ENCODE data around the gene BORCS8. TPM values are rescaled to one million over a fixed set of nuclear protein-coding genes. Genes with fewer than 3 reads are reported as not detected.

BORCS8 gene
- total RNA-seq, 1 experiment from 2014 or later, result 25.4 TPM

DNA sequence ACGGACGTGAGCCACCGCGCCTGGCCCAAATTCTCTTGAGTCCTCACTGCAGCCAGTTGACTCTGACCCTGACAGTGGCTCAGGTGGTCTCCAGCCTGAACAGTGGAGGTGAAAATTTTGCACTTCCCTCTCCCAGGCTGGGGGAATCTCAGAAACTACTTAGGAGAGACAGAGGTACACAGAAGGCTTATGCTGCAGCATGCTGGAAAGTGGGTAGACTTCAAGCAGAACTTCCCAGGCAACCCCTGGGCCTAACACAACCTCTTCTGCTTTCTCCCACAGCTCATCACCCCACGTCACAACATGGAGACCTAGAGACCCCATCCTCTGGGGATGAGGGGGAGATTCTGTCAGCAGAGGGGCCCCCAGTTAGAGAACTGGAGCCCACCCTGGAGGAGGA, 34.3 kb upstream of the BORCS8 start:
- BruUV-seq (replicated peaks), result no TSS peak
- no peaks in the 10 kb centered on the region for H3K36me3 Mint-ChIP-seq (ENCODE audit: insufficient read depth, unreplicated experiment)
- POLR2A ChIA-PET, result no interaction called here
- H3K4me1 Mint-ChIP-seq (ENCODE audit: insufficient read depth, unreplicated experiment), result no peaks in the 10 kb centered on the region
- intact Hi-C loops (cut with micrococcal nuclease), result no loop called here
- CTCF ChIA-PET, result no interaction called here
- H3K27me3 Mint-ChIP-seq (ENCODE audit: insufficient read depth, unreplicated experiment), result peaks cover 18% of the 10 kb centered on the region
- no peak overlapping the region for H3K4me3 Mint-ChIP-seq (ENCODE audit: unreplicated experiment)
- TF ChIP-seq, protein P1, sequence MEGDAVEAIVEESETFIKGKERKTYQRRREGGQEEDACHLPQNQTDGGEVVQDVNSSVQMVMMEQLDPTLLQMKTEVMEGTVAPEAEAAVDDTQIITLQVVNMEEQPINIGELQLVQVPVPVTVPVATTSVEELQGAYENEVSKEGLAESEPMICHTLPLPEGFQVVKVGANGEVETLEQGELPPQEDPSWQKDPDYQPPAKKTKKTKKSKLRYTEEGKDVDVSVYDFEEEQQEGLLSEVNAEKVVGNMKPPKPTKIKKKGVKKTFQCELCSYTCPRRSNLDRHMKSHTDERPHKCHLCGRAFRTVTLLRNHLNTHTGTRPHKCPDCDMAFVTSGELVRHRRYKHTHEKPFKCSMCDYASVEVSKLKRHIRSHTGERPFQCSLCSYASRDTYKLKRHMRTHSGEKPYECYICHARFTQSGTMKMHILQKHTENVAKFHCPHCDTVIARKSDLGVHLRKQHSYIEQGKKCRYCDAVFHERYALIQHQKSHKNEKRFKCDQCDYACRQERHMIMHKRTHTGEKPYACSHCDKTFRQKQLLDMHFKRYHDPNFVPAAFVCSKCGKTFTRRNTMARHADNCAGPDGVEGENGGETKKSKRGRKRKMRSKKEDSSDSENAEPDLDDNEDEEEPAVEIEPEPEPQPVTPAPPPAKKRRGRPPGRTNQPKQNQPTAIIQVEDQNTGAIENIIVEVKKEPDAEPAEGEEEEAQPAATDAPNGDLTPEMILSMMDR (IDR thresholded peaks at IDR 0.05; ENCODE audit: unreplicated experiment), result no peak
- no peak for DNase-seq (ENCODE audit: unreplicated experiment)
- no peaks in the 10 kb centered on the region for H3K9me3 Mint-ChIP-seq (ENCODE audit: unreplicated experiment)
- no peak overlapping the region for H3K27ac Mint-ChIP-seq (ENCODE audit: low read depth, unreplicated experiment)

DNA sequence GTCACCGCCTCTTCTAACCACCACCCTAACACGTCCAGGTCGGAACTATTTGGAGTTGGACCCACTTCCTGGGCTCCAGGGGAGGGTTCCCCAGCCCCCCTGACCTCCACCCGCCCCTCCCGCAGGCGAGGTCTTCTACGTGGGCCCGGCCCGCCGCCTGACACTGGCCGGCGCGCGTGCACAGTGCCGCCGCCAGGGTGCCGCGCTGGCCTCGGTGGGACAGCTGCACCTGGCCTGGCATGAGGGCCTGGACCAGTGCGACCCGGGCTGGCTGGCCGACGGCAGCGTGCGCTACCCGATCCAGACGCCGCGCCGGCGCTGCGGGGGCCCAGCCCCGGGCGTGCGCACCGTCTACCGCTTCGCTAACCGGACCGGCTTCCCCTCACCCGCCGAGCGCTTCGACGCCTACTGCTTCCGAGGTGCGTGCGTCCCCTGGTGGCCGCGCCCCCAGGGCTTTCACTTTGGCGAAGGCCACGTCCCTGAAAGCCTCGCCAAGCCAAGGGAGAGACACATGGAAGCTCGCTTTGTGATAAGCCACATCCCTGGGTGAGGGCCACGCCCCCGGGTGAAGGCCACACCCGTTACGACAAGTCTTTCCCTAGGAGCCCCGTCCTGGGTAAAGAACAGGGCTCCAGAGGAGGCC, 33.0 kb upstream of the BORCS8 start:
- BruUV-seq (replicated peaks), result no TSS peak
- ChIA-PET CTCF (interaction anchor here (0.6 to 1.1 kb wide), 2 partner anchors 22 to 200 kb away, joined by 3 to 5 read pairs; partner anchors contain the start of gene NR2C2AP), POLR2A (interaction anchor here (0.6 kb wide), 1 partner anchor 30 kb away, joined by 3 read pairs; no protein-coding TSS in a partner anchor)
- Mint-ChIP-seq H3K27ac (ENCODE audit: low read depth, unreplicated experiment) (no peak overlapping the region), H3K4me1 (ENCODE audit: insufficient read depth, unreplicated experiment) (no peaks in the 10 kb centered on the region), H3K9me3 (ENCODE audit: unreplicated experiment) (no peaks in the 10 kb centered on the region), H3K4me3 (ENCODE audit: unreplicated experiment) (peak overlapping the region; percentile 41), H3K27me3 (ENCODE audit: insufficient read depth, unreplicated experiment) (peaks cover 18% of the 10 kb centered on the region), H3K36me3 (ENCODE audit: insufficient read depth, unreplicated experiment) (no peaks in the 10 kb centered on the region)
- intact Hi-C loops (cut with micrococcal nuclease), result no loop called here
- TF ChIP-seq, protein P1 (IDR thresholded peaks at IDR 0.05; ENCODE audit: unreplicated experiment), result peak; percentile 8
- peak; percentile 64 for DNase-seq (ENCODE audit: unreplicated experiment)

DNA sequence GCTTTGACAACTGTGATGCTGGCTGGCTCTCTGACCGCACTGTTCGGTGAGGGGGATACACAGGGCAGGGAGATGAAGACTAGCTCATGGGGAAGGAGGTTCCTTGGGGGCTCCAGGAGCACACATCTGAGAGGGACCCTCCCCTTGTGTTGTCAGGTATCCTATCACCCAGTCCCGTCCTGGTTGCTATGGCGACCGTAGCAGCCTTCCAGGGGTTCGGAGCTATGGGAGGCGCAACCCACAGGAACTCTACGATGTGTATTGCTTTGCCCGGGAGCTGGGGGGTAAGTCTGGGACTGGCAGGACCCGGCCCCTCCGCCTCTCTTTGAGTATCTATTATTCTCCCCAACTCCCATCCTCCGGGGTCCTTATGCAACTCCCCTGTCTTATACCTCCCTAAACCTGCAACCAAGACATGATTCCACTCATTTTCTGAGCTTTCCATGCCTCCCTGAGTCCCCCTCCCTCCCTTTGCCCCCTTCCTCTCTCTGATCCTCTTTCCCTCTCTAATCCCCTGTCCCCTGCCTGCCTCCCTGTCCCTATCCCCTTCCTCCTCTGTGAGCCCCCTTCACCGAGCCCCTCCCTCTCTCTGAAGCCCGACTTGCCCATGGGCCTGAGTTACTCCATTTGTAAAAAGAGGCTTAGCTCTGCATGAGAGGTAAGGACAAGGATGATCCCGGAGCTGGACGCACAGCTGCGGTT, 32.3 kb upstream of the BORCS8 start:
- CTCF ChIA-PET, result interaction anchor here (0.6 to 1.1 kb wide), 2 partner anchors 21 to 98 kb away, joined by 3 to 5 read pairs; partner anchors contain the start of gene NR2C2AP
- POLR2A ChIA-PET, result interaction anchor here (0.6 kb wide), 1 partner anchor 29 kb away, joined by 3 read pairs; no protein-coding TSS in a partner anchor
- intact Hi-C loops (cut with micrococcal nuclease), result no loop called here
- H3K4me1 Mint-ChIP-seq (ENCODE audit: insufficient read depth, unreplicated experiment), result no peaks in the 10 kb centered on the region
- no peak overlapping the region for H3K27ac Mint-ChIP-seq (ENCODE audit: low read depth, unreplicated experiment)
- DNase-seq (ENCODE audit: unreplicated experiment), result no peak
- no peak overlapping the region for H3K4me3 Mint-ChIP-seq (ENCODE audit: unreplicated experiment)
- no peaks in the 10 kb centered on the region for H3K36me3 Mint-ChIP-seq (ENCODE audit: insufficient read depth, unreplicated experiment)
- no TSS peak for BruUV-seq (replicated peaks)
- H3K9me3 Mint-ChIP-seq (ENCODE audit: unreplicated experiment), result no peaks in the 10 kb centered on the region
- H3K27me3 Mint-ChIP-seq (ENCODE audit: insufficient read depth, unreplicated experiment), result peaks cover 14% of the 10 kb centered on the region
- TF ChIP-seq, protein P1 (IDR thresholded peaks at IDR 0.05; ENCODE audit: unreplicated experiment), result no peak

DNA sequence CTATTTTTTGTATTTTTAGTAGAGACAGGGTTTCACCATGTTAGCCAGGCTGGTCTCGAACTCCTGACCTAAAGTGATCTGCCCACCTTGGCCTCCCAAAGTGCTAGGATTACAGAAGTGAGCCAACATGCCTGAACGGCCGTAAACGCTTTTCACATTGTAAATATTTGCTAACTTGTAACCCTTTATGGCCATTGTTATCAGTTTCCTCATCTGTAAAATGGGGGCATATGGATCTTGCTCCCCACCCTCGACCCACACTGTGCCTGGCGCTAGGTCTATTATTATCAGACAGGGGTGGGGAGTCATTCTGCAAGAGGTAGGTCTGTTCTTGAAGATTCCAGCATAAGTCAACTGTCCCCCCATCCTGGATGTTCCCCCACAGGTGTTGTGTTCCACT, 31.7 kb upstream of the BORCS8 start:
- Mint-ChIP-seq H3K27ac (ENCODE audit: low read depth, unreplicated experiment) (no peak overlapping the region), H3K9me3 (ENCODE audit: unreplicated experiment) (no peaks in the 10 kb centered on the region), H3K4me1 (ENCODE audit: insufficient read depth, unreplicated experiment) (no peaks in the 10 kb centered on the region), H3K27me3 (ENCODE audit: insufficient read depth, unreplicated experiment) (peaks cover 8% of the 10 kb centered on the region), H3K36me3 (ENCODE audit: insufficient read depth, unreplicated experiment) (no peaks in the 10 kb centered on the region), H3K4me3 (ENCODE audit: unreplicated experiment) (no peak overlapping the region)
- CTCF ChIA-PET, result interaction anchor here (0.7 kb wide), 1 partner anchor 15 kb away, joined by 3 read pairs; no protein-coding TSS in a partner anchor
- intact Hi-C loops (cut with micrococcal nuclease), result no loop called here
- no TSS peak for BruUV-seq (replicated peaks)
- no peak for DNase-seq (ENCODE audit: unreplicated experiment)
- POLR2A ChIA-PET, result no interaction called here
- TF ChIP-seq, protein P1 (IDR thresholded peaks at IDR 0.05; ENCODE audit: unreplicated experiment), result no peak
